Liver (tissue), 2 donors: Measurements from ENCODE around the gene LSM7.

Experiments used
- TF ChIP-seq, protein P1 (sequence below): fragments of 150-350 bp; IDR thresholded peaks from 2 replicates; pipeline ENCODE4 v1.5.1; 2017; ENCODE audit warnings: improper control_type of control experiment, low read depth, low read length; ENCODE audit not compliant: missing input control
- TF ChIP-seq, protein P2 (sequence below): IDR thresholded peaks from 2 replicates; pipeline ENCODE4 v1.6.1; 2016; ENCODE audit warnings: antibody characterized with exemption, mild to moderate bottlenecking
- donor health status: healthy.

DNA sequence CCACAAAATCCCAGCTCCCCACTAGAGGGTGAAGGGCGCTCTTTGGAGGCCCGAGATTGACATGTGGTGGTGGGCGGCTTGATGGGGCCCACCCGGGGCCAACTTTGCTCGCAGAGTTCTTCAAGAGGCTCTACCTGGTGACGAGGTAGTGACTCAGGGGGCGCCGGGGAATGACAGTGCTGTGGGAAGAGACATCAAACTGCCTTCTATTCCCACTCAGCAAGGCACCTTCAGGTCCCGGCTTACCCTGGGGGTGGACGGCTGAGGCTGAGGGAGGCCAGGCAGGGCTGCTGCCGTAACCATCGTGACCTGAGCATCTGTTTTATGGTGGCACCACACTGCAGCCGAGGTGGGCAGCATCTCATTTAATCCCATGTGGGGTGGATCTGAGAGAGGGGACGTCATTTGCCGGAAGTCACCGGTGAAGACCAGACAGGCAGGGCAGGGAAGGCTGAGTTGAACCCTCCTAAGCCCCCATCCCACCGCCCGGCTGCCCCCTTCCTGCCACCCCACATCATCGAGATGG lies 22.0 kb downstream of the LSM7 start:
- TF ChIP-seq, protein P1, sequence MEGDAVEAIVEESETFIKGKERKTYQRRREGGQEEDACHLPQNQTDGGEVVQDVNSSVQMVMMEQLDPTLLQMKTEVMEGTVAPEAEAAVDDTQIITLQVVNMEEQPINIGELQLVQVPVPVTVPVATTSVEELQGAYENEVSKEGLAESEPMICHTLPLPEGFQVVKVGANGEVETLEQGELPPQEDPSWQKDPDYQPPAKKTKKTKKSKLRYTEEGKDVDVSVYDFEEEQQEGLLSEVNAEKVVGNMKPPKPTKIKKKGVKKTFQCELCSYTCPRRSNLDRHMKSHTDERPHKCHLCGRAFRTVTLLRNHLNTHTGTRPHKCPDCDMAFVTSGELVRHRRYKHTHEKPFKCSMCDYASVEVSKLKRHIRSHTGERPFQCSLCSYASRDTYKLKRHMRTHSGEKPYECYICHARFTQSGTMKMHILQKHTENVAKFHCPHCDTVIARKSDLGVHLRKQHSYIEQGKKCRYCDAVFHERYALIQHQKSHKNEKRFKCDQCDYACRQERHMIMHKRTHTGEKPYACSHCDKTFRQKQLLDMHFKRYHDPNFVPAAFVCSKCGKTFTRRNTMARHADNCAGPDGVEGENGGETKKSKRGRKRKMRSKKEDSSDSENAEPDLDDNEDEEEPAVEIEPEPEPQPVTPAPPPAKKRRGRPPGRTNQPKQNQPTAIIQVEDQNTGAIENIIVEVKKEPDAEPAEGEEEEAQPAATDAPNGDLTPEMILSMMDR: no peak
- TF ChIP-seq, protein P2, sequence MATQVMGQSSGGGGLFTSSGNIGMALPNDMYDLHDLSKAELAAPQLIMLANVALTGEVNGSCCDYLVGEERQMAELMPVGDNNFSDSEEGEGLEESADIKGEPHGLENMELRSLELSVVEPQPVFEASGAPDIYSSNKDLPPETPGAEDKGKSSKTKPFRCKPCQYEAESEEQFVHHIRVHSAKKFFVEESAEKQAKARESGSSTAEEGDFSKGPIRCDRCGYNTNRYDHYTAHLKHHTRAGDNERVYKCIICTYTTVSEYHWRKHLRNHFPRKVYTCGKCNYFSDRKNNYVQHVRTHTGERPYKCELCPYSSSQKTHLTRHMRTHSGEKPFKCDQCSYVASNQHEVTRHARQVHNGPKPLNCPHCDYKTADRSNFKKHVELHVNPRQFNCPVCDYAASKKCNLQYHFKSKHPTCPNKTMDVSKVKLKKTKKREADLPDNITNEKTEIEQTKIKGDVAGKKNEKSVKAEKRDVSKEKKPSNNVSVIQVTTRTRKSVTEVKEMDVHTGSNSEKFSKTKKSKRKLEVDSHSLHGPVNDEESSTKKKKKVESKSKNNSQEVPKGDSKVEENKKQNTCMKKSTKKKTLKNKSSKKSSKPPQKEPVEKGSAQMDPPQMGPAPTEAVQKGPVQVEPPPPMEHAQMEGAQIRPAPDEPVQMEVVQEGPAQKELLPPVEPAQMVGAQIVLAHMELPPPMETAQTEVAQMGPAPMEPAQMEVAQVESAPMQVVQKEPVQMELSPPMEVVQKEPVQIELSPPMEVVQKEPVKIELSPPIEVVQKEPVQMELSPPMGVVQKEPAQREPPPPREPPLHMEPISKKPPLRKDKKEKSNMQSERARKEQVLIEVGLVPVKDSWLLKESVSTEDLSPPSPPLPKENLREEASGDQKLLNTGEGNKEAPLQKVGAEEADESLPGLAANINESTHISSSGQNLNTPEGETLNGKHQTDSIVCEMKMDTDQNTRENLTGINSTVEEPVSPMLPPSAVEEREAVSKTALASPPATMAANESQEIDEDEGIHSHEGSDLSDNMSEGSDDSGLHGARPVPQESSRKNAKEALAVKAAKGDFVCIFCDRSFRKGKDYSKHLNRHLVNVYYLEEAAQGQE: no peak
